H1 (cell line): Measurements from ENCODE around the gene EXD2. TPM values are rescaled to one million over a fixed set of nuclear protein-coding genes. Genes with fewer than 3 reads are reported as not detected.

ENCODE experiments used
- BCL11A ChIP-seq, 2 experiments: IDR thresholded peaks; one replicate each; pipeline ENCODE4 v1.6.1; 2011; ENCODE audit warnings: low read depth in 2 of 2, low read length in 2 of 2, mild to moderate bottlenecking in 2 of 2
- BRCA1 ChIP-seq: IDR thresholded peaks from 2 replicates; pipeline ENCODE4 v1.6.1; 2012; ENCODE audit warnings: low read depth, low read length, improper control_type of control experiment
- CREB1 ChIP-seq: IDR thresholded peaks from 2 replicates; pipeline ENCODE4 v1.6.1; 2012; ENCODE audit warnings: inconsistent platforms
- CTCF ChIP-seq, 3 experiments: IDR thresholded peaks; 1 replicate in 2 of 3; 2 replicates in 1 of 3; pipeline versions ENCODE4 v1.5.1 to v1.6.1; 2011; ENCODE audit warnings: low read length in 3 of 3, mild to moderate bottlenecking in 3 of 3, inconsistent platforms in 2 of 3, low read depth in 1 of 3, moderate library complexity in 1 of 3; ENCODE audit not compliant: insufficient read depth in 1 of 3; ENCODE audit errors: control extremely low read depth in 1 of 3
- EGR1 ChIP-seq: IDR thresholded peaks from 2 replicates; pipeline ENCODE4 v1.6.1; 2011; ENCODE audit warnings: low read depth, low read length, borderline replicate concordance
- GTF2F1 ChIP-seq: IDR thresholded peaks from 2 replicates; pipeline ENCODE4 v1.6.1; 2012; ENCODE audit warnings: low read depth, low read length, improper control_type of control experiment, borderline replicate concordance
- JUN ChIP-seq: IDR thresholded peaks from 2 replicates; pipeline ENCODE4 v1.6.1; 2011; ENCODE audit warnings: low read depth, mild to moderate bottlenecking, improper control_type of control experiment, low read length
- PHF8 ChIP-seq: fragments of 200-600 bp; sonication (generic); conservative IDR thresholded peaks from 2 replicates; pipeline ENCODE4 v1.7.1; 2012; ENCODE audit warnings: low read depth, mild to moderate bottlenecking, inconsistent platforms, low read length, moderate library complexity
- POLR2A ChIP-seq, 2 experiments: IDR thresholded peaks; 1 replicate in 1 of 2; 2 replicates in 1 of 2; pipeline ENCODE4 v1.6.1; 2011; ENCODE audit warnings: low read depth in 2 of 2, low read length in 2 of 2, mild to moderate bottlenecking in 2 of 2; ENCODE audit errors: control extremely low read depth in 1 of 2
- RNF2 ChIP-seq: fragments of 200-900, 300-1000 bp; sonication (generic); IDR thresholded peaks from 2 replicates; pipeline ENCODE4 v1.7.1; 2016; ENCODE audit warnings: borderline replicate concordance, low read depth, mild to moderate bottlenecking, antibody characterized with exemption, low read length; ENCODE audit not compliant: poor library complexity, severe bottlenecking; ENCODE audit errors: missing control alignments
- RXRA ChIP-seq: IDR thresholded peaks from 2 replicates; pipeline ENCODE4 v1.6.1; 2011; ENCODE audit warnings: low read depth, mild to moderate bottlenecking, low read length, moderate library complexity; ENCODE audit not compliant: insufficient read depth
- SIRT6 ChIP-seq: IDR thresholded peaks from one replicate; pipeline ENCODE4 v1.7.1; 2012; ENCODE audit warnings: low read length, inconsistent platforms
- SIX5 ChIP-seq: IDR thresholded peaks from 2 replicates; pipeline ENCODE4 v1.6.1; 2011; ENCODE audit warnings: mild to moderate bottlenecking, low read depth, low read length
- SP2 ChIP-seq: IDR thresholded peaks from 2 replicates; pipeline ENCODE4 v1.6.1; 2012; ENCODE audit warnings: mild to moderate bottlenecking, low read length, inconsistent platforms
- SRF ChIP-seq: IDR thresholded peaks from 2 replicates; pipeline ENCODE4 v1.6.1; 2011; ENCODE audit warnings: mild to moderate bottlenecking, low read depth, low read length, moderate library complexity
- SUZ12 ChIP-seq: fragments of 200-600 bp; sonication (generic); IDR thresholded peaks from 2 replicates; pipeline ENCODE4 v1.6.1; 2012; ENCODE audit warnings: mild to moderate bottlenecking, inconsistent platforms, low read length, moderate library complexity, mixed read lengths
- TAF1 ChIP-seq: IDR thresholded peaks from 2 replicates; pipeline ENCODE4 v1.6.1; 2011; ENCODE audit warnings: mild to moderate bottlenecking, low read depth, low read length
- USF2 ChIP-seq: IDR thresholded peaks from 2 replicates; pipeline ENCODE4 v1.6.1; 2011; ENCODE audit warnings: low read length, improper control_type of control experiment
- polyA plus RNA-seq, 7 experiments: library from polyadenylated mRNA; depleted of rRNA in 3 of 7; stranded (reverse) in 5 of 7; unstranded in 2 of 7; fragments of >200 nt in 5 of 7; fragments of 200-250 nt in 2 of 7; gene quantifications; 1 replicate in 5 of 7; 2 replicates in 1 of 7; 4 replicates in 1 of 7; pipeline versions ENCODE4 v1.2.1 to v1.2.3, GENCODE V29; 2011 to 2013; ENCODE audit warnings: missing spikeins in 2 of 7, mixed read lengths in 2 of 7
- total RNA-seq: library from RNA; stranded (reverse); fragmentation: NEBNext Ultra II Directional; extraction: Animal tissue kit (Norgen Biotek cat#: 25700); gene quantifications from 2 replicates; pipeline ENCODE4 v1.2.1, GENCODE V29; 2021
- TF ChIP-seq, protein P1 (sequence below): IDR thresholded peaks from 2 replicates; pipeline ENCODE4 v1.6.1; 2012; ENCODE audit warnings: inconsistent platforms
- TF ChIP-seq, protein P2 (sequence below): IDR thresholded peaks from 2 replicates; pipeline ENCODE4 v1.6.1; 2011; ENCODE audit warnings: low read depth, mild to moderate bottlenecking, low read length; ENCODE audit not compliant: insufficient read depth

The EXD2 gene
- total and polyA plus RNA-seq, 2 of the 8 experiments (the other 6 are each of a cell fraction or from before 2014, with no cell fraction given) = 11.9 to 25.9 TPM

DNA sequence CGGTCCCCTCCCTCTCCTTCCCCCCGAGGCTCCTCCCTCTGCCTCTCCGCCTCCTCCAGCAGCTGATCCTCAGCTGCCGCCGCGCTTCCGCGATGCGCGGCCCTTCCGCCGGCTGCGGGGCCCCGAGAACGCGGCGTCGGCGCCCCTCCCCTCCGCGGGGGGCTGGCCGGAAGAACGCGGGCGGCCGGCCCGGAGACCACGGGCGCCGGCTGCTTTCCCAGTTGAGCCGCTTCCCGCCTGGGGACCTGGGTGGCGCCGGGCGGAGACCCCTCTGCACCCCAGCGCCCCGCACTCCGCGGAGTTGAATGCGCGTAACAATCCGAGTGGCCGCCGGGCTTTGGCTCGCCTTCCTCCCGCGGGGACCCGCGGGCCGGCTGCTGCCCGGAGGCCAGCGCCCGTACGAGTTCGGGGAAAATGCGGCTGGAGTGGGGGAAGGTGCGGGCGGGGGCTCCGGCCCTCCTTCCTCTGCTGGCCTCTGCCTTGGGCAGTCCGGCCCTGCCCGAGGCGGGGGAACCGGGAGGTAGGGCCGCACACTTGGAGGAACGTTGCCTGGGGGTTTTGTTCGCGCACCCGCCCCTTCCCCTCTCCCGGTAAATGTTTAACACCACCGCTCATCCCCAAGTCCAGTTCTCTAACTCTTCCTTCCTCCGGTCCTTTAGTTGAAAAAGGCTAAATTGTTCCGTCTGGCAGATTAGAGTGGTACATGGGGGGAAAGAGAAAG, 38.0 kb upstream of the EXD2 start (continued):
- peak; percentile 48 for TF ChIP-seq SUZ12
- TF ChIP-seq EGR1 = no peak
- TF ChIP-seq SIRT6 = no peak
- peak; percentile 49 for TF ChIP-seq RNF2
- no peak for TF ChIP-seq CTCF (IDR thresholded peaks at IDR 0.05; ENCODE audit: control extremely low read depth in 1 of 3, insufficient read depth in 1 of 3, low read depth in 1 of 3, low read length in 3 of 3)
- no peak for TF ChIP-seq BCL11A (IDR thresholded peaks at IDR 0.05; ENCODE audit: low read depth in 2 of 2, low read length in 2 of 2)
- TF ChIP-seq PHF8 = peak; percentile 59
- TF ChIP-seq CREB1 = no peak
- TF ChIP-seq SP2 = no peak
- no peak for TF ChIP-seq RXRA
- TF ChIP-seq JUN = no peak
- no peak for TF ChIP-seq GTF2F1
- no peak for TF ChIP-seq BRCA1
- TF ChIP-seq SRF = no peak
- TF ChIP-seq POLR2A (IDR thresholded peaks at IDR 0.05; ENCODE audit: control extremely low read depth in 1 of 2, low read depth in 2 of 2, low read length in 2 of 2) = peak in 1 of 2 experiments; percentile 32; a peak in 1 of 3 replicates
- no peak for TF ChIP-seq SIX5
- no peak for TF ChIP-seq USF2
- TF ChIP-seq, protein P1, sequence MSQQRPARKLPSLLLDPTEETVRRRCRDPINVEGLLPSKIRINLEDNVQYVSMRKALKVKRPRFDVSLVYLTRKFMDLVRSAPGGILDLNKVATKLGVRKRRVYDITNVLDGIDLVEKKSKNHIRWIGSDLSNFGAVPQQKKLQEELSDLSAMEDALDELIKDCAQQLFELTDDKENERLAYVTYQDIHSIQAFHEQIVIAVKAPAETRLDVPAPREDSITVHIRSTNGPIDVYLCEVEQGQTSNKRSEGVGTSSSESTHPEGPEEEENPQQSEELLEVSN = no peak
- TF ChIP-seq, protein P2, sequence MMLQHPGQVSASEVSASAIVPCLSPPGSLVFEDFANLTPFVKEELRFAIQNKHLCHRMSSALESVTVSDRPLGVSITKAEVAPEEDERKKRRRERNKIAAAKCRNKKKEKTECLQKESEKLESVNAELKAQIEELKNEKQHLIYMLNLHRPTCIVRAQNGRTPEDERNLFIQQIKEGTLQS = no peak
- peak; percentile 64; the same call in 1 of the 2 replicates for TF ChIP-seq TAF1
